ENCODE data around the gene MBP.
A peak's percentile ranks its signal among the peaks of the same experiment; 100 is the strongest.

Gene MBP

DNA sequence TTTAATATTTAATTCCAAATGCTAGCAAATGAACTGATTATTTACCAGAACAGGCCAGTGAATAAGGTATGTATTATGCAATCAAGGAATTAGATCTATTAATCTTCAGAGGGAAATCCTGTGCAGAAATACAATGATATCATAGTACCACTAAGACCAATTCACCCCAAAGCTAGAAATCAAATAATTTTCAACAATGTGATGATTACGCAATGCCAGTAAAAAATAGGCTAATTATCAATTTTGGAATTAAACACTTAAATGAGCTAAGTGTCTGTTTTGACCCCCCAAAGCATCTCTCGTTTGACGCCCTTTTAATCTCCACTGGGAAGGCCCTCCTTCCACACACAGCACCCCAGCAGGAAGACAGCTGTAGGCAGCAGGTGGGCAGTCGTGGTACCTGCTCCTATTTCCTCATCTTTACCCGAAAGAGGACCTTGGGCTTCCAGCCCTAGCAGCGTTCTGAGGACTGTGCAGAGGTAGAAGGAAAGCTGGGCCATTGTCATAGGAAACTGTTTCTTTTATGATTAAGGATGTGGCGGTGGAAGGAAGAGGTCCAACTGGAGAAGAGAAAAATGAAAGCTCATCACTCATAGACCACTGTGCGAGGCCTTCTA lies 84.7 kb downstream of the MBP start:
- no peak for DNase-seq

DNA sequence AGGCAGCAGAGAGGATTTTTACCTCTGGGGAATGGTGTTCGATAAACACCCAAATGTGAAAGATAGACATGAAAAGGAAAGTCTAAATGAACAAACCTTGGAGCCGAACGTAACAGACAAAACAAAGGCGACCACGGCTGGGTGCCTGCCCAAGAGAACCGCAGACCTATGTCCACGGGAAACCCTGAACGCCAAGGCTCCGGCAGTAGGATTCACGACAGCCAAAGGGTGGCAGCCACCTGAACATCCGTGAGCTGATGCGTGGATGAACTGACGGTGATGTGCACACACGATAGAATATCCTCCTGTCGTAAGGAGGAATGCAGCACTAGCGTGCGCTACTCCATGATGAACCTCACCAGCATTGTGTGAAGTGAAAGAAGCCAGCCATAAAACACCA lies 85.6 kb downstream of the MBP start:
- DNase-seq, result no peak

DNA sequence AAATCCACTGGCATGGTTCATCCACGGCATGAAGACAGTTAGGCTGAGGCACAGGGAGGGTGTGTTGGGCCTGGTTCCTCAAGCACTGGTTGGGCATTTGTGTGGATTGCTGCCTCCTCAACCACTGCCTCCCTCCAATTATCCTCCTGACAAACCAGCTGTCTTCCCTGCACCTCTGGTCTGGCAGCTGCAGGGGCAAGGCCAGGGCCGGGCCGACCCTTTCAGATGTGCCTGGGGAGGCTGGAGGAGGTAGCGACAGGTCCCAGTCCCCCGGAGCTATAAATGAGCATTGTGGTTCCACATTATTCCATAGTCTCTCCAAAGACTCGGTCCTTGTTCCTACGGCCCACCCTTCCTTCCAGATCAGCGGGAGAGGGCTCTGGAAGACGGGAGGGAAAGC lies 86.2 kb downstream of the MBP start:
- no peak for DNase-seq

DNA sequence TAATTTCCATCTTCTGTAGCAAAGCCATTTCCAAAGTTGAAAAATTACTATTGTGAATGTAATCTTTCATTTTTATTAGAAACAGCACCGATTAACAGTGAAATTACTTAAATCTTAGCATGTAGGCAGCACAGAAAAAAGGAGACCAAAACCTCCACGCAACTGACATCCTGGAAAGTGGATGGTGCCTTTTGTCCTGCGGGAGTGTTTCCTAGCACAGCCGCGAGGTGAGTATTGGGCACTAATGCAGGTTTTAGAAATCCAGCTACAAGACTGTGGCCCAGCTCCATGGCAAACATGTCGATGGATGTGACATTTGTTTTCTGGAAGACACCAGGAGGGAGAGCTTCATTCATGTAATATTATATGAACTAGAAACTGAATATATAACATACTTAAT lies 86.9 kb downstream of the MBP start:
- no peak for DNase-seq

DNA sequence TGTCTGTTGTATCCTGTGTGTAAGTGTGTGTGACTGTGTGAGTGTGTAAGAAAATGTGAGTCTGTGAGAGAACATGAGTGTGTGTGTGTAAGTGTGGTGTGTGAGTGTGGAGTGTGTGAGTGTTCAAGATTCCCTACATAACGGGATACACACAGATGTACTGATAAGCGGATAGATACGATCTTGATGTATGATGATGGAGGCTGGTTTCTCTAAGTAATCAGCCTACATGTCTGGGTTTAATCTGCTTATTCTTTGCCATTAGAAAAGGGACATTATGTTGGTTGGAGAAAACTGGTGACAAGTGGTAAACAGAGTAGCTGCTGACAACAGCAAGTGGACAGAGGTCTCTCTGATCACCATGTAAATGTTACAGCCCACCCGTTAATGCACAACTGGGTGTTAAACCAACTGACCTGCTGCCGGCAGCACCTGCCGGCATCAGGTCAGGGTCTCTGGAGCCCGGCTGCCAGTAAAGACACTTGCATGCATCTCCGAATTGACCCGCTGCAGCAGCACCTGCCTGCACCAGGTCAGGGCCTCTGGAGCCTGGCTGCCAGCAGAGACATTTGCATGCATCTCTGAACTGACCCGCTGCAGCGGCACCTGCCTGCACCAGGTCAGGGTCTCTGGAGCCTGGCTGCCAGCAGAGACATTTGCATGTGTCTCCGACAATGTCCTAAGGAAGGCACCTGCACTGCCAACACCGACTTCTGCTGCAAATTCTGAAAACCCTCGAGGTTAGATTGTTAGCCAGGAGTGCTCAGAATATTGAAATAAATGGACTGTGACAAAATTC lies 87.5 kb downstream of the MBP start:
- DNase-seq, result no peak

DNA sequence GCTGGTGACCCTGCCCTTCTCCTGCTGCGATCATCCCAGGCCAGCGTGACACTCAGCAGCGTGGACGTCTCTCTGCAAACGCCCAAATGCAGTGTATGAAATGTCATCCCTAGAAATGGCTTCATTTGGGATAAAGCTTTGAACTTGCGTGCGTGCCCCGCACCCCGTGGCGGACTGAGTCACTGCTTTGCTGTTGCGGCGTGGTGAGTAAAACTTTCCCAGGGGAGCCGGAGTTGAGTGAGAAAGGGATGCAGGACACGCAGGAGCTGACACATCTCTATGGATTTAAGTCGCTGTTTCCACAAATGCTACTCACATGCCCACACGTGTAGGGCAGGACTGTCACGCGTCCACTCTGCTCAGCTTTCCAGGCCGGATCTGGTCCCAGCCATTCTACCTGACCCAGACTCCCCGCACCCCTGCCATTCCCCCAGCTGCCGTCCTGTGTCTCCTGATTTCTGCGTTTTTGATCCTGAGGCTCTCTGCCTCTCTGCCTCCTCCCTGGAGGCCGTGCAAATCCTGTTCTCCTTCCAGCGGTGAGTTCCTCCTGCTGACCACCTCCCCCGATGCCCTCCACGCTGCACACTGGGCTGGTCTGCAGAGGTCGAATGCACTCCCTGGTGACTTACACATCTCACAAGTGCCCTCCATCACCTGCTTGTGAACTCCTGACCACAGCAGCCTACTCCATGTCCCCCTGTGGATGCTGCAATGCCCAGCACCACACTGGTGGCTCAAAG lies 88.9 kb downstream of the MBP start:
- peak; percentile 79 for DNase-seq

DNA sequence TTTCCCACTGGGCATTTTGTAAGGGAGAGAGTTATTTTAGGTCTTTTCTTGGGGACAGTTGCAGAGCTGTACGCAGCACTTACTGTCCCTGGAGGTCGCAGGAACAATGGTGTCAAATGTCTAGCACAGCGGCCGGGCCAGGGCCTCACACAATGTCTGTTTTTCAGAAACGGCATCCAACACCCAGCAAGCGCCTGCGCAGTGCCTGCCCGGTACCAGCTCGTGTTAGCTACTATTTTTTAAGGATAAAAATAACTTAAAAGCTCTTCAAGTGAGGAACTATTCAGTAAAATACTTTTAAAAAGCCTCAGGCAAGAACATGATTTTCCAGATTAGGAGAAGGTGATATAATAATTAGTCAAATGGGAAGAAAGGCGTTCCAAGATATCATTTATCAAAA lies 90.0 kb downstream of the MBP start:
- no peak for DNase-seq

DNA sequence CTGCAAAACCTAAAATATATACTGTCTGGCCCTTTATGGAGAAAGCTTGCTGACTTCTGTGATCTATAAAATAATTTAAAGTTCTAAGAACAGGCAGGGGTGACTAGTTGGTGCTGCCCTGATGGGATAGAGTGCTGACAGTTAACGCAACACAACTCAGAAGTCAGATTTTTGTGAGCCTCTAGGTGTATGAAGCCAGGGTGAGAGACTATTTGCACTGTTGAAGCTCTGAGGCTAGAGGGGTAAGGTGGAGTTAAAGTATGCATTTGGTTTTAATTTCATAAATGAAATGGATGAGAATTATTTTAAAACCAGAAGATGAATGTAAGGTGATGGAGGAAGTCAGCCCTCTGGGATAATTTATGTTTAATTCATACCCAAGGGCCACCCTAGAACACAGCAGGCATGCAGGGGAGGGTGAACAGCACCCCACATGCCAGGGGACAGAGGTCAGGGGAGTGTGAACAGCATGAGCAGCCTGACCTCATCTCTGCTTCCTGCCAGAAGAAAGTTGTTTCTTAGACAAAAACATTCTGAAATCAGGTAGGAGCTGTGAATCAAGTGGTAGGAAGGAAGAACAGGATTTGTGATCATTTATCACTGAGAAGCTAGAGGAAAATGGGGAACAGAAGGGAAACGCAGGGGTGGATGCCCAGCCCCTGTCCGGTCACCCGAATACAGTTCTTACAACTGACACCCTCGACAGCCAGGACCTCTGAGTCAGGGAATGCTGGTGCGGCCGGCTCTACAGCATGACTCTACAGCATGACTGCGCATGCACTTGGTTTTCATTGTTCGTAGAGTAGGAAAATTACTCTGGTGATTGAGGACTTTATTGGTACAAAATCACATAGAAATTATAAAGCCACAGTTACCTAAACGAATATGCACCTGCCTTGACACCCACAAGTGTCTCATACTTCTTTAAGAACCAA lies 93.1 kb downstream of the MBP start:
- no peak for DNase-seq

DNA sequence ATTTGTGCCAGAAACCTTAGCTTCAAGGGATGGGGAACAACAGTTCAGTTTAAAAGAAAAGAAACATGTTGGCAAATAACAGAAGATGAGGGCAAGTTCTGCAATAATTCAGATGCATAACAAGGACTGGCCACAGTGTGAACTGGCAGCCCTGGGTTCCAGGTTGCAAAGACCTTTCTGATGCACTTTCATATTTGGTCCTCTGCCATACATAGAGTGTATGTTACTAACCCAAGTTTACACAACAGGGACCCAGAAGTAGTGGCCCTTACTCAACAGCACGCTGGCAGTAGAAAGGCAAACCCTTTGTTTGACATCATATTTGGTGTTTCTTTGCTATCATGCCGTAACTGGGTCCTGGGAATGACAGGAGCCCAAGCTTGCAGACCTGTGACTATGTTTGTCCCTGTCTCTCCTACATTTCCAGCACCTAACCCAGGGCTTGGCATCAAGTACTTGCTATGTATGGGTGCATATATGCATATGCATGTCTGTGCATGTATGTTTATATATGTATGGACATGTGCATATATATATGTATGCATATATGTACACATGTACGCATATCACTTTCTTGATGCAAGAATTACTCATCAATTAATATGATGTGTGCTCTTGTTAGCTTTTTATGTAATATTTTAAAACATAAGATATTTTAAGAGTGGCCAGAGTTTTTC lies 94.3 kb downstream of the MBP start:
- no peak for DNase-seq

DNA sequence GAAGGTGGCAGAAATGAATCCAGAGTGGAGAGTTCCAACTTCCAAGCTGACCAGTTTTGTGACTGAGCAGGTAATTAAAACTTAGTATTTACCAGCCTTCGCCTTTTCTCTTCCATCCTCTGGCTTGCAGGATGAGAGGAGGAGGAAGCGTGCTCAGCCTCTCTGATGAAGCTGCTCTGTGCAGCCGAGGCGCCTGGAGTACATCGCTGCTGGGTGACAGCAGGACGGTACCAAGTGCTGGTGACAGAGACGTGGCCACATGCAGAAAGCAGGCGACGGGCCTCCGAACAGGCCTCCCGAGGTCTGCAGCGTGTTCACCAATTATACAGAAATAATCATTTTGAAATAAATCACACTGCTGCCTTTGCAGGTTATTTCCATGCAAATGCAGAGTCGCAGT lies 95.0 kb downstream of the MBP start:
- no peak for DNase-seq

DNA sequence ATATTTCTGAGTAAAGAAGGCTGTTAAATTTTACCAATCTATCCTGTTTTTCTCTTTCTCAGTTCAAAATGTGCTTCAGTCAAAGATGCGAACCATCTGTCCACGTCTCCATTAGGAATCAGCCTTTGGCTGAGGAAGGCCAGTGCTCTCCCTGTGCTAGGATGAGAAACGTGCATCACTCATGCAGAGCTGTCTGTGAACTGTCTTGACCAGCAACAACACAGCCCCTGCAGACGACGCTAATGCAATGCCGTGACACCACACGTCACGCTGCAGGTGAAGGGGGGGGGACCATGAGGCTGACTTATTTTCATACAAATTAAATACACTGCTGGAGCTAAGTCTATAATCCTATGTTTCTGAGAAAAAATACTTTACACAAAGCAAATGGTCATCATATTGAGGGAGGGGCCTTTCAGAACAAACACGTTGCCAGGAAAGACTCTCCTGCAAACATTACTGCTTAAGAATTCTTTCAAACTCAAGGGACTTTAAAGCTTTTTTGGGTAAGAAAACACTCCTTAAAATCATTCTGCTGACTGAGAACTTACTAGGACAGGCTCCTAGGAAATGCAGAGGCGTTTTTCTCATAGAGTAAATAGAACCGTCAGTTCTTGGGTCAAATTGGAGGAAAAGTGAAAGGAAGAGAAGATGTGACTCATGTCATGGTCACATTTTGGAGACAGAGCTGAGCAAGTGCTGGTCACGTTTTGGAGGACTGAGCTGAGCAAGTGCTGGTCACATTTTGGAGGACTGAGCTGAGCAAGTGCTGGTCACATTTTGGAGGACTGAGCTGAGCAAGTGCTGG lies 97.0 kb downstream of the MBP start:
- peak; percentile 43 for DNase-seq

DNA sequence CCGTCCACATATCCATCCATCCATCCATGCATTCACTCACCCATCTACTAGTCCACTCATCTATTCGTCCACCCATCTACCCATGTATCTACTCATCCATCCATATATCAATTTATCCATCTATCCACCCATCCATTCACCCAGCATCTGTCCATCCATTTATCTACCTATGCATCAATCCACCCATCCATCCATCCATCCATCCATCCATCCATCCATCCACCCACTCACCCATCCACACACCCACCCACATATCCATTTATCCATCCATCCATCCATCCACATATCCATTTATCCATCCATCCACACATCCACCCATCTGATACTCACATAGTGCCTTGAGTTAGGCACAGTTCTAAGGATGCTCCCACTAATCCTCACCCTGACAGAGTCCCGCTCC lies 99.0 kb downstream of the MBP start:
- no peak for DNase-seq

DNA sequence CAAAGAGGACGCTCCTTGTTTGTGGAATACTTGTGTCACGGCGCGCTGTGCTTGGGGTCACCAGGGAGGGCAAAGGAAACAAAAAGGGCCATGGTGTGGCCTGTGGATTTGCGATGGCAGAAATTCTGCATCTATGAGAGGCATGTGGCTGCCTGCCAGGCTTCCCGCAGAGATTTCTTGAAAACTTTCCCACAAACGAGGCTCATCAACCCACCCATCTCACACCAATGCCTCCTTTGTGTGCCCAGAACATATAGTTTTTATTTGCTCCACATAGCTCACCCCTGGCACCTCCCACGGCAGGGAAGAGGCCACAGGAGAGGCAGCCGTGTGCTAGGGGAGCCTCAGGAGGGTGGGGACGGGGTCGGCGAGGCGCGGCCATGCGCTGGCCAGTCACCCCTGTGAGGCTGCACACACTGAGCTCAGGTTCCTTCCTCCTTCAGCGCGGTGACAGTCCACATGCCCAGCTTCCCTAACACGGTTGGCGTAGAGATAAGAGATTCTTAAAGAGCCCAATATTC lies 100.3 kb downstream of the MBP start:
- DNase-seq, result no peak

DNA sequence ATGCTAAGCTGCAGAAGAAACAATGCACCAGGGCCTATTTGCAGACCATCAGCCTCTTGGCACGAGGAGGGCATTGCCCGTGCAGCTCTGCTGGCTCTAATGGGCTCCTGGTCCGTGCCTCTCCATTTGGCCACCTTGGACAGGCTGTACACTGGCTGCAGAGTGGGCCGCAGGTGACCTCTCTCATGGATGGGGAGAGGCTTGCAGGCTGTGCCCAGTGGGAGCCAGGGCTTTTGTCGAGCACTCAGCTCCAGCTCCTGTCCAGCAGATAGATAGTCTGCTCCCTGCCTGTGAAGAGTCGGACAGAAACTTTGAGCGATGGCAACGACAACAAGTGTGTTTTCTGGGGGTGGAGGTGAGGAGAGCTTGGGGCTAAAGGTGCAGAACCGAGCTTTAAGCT lies 100.9 kb downstream of the MBP start:
- no peak for DNase-seq

DNA sequence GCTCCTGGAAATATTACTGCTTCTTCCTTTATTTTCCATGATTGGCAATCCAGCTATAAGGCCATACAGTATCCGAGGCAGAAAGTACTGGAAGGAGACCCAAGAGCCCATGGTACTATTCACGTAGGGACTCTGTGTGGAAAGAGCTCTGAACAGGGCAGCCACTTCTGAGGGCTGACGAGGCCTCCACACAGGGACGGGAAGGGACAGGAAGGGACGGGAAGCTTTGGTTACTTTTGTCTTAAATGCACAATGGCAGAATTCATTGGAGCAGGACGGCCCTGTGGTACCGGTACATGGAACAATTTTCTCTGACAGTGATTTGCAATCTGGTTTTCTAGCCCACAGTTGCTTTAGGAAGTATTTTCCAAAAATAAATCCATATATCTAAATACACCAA lies 102.4 kb downstream of the MBP start:
- DNase-seq, result no peak

DNA sequence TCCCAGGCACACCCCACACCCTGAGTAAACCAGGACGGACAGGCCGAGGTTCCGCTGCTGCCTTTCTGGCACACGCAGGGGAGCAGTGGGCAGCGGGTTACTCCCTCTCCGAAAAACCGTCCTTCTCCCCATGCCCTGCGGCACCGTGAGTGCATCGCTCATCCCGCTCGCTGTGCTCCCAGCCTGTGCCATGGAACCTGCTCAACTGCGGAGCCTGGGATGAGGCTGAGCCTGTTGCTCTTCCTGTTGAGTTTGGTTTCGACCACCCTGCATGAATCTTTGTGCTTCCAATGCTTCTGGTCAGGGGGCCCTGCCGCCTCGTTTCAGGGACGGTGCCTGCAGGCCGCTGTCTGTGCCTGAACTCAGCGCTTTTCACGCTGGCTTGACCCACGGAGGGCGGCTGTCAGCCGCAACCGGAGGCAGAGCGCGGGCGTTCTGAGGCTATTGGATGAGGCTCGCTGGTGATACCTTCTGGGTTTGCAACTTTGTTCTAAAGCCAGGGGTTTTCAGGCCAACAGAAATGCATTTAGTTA lies 106.7 kb downstream of the MBP start:
- DNase-seq, result no peak

DNA sequence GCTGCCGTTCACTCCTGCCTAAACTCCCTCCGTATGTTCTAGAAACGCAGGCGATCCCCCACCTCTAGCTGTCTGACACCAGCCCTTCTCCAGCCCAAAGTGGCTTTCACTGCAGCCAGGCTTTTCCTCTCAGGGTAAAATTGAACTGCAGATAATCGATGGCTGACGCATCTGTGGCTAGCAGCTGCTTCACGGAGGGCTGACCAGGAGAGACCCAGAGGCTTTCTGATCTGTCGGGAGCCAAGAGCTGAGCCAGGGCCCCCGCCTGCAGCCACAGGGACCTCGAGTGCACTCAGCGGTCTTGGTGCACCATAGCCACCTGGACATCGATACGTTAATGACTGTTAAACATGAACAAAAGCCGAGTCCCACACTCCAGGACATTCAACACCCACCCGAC lies 107.5 kb downstream of the MBP start:
- DNase-seq, result no peak

DNA sequence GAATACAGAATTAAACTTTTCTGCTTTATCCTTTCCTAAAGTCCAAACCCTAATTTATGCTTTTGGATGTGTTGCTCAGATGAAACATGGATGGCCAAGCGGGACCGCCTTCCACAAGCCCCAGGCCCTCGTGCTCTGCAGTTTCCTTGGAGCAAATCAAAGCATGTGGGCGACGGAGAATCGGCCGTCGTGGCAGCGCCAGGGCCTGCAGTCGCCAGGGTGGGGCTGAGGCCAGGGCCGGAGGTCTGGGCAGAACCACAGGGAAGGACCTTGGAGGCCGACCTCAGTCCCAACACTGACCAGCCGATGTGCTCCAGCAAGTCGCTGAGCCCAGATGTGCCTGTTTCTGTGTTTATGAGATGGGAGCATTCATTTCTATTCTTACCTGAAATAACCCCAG lies 108.1 kb downstream of the MBP start:
- DNase-seq, result no peak

DNA sequence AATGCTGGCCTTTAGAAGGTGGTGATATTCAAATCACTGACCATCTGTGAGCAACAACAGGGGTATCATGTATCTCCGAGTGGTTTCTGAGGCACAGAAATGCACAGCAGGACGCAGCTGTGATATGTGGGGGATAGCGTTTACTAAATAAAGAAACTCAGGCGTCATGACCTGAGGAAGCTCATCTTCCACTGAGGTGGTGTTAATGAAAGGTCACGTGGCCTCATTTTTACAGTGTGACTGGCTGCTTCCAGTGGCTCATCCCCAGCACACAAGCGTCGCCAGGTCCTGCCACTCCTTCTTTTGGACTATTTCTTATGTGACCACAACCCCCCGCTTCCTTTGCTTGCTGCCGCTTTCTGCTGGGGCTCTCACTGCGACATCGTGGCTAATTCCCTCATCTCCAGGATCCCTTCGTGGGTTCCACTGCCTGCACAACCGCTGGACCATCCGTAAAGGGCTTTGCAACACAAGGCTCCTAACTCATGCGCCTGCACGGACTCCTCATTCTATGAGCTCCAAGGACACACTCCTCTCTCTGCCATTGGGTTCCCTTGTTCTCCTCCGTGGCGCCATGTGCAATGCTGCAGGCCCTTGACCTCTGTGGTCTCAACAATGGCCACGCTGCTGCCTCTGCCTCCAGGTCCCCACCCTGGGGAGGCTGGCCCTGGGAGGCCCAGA lies 109.3 kb downstream of the MBP start:
- DNase-seq, result no peak

DNA sequence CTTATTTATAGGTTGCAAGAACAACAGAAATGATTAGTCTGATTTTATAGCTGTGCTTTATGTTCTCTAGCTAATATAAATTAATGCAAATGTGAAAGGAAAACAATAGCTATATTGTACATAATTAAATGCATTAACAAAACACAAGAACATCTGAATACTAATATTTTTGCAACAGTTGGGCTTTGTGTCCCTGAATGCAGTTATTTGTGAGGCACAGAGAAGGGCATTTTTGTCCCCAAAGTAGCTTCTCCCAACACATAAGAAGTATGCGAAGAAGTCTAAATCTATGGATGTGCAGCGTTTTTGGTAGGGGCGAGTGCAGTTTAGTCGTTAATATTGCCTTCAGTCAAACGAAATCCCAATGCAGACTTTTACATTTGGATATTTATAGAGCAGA lies 110.0 kb downstream of the MBP start:
- no peak for DNase-seq

Measured in fibroblast of skin of back (primary cell).